SW 1271 (cell line): ENCODE results near the gene PDZD2.

Experiments used
- DNase-seq, 2 experiments: peaks; one replicate each; lab custom pipeline; 2025; lab: John Stamatoyannopoulos, UW

The PDZD2 gene

GRCh38 chr5:31867219-31867618 lies 228.3 kb downstream of the PDZD2 start:
- DNase-seq: no peak

GRCh38 chr5:31880449-31880848 lies 241.5 kb downstream of the PDZD2 start:
- no peak for DNase-seq

DNA sequence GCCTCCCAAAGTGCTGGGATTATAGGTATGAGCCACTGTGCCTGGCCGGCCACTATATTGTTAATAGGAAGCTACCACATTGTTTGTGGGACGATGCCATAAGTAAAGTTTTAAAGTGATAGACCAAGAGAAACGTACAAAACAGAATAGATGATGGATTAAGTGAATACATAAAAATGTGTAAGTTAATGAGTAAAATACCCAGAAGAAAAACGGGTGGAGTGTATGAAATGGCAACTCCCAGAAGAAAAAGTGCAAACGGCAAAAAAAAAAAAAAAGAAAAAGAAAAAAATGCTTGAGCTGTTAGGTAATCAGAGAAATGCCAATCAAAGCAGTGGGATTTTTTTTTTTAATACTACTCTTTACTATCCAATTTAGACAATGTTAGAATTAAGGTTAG lies 246.0 kb downstream of the PDZD2 start:
- DNase-seq: no peak

DNA sequence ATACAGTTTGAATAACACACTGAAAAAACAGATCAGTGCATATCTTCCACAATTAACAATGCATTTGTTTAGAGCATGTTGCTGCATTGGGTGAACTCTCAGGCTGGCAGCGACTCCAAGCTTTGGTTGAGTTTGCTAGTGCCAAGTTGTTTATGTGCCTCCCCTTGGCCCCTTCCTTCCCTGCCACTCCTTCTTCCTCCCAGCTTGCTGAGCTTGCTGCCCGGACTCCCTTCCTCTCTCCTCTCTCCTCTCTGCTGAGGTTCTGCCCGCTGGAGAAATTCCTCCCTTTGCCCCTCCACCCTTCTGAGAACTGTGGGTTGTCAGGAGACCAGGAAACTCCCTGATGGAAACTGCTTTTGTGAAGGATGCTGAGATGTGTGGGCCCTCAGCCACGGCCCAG lies 247.3 kb downstream of the PDZD2 start:
- no peak for DNase-seq

DNA sequence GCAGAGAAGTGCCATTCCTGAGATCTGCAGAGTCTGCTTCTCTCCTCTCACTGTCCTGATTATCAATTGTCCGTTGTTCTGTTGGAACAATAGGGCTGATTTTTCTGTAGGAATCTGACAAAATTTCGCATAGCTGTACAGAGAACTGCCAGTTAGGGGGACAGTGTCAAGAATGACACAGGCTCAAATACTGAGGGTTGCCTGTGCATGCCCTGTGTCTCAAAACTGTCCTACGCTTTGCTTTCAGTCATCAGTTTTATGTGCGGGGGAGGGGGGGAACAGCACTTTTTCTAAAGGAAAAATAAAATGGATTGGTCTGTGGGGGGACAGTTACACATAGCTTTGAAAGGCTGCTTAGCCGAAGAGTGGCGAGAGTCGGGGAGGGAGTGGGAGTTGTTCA lies 248.6 kb downstream of the PDZD2 start:
- no peak for DNase-seq

DNA sequence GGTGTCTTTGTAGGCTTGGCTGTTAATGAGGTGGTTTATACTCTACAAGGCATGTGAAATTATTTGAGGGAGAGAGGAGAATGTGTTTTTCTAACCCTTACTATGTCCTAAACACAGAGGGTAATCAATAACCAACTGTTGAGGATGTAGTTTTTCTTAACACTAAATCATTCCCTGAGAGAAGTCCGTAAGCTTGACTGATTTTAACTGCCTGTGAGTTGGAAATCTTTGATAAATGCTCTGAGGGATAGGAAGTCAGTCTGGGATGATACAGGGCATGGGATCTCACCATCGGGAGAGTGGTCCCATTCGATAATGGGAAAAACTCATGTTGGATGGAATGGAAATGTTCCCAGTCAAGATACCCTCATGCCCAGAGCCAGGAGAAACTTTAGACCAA lies 249.6 kb downstream of the PDZD2 start:
- no peak for DNase-seq

DNA sequence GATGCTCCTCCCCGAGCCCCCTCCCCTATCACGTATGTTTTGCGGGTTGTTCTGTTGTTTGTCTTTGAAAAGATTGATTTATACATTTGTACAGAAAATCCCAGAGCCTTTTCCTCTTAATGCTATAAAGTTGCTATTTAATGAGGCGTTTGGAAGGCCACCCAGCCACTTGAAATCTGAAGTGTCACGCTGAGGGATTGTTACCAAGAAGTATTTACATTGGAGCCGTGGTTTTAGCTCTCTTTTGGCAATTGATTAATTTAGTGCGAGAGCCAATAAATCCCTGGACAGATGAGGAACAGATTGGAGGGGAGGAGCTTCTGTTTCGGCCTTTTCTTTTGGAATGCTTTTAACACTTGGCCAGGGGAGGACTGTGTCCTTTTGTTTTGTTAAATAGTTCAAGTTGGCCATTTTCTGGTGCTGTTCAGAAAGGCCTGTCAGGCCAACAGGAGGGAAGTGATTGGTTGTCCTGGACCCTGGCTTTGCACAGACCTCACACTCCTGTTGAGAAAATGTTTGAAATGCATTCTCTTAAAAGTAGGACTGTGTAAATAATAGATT lies 250.2 kb downstream of the PDZD2 start:
- DNase-seq: no peak

DNA sequence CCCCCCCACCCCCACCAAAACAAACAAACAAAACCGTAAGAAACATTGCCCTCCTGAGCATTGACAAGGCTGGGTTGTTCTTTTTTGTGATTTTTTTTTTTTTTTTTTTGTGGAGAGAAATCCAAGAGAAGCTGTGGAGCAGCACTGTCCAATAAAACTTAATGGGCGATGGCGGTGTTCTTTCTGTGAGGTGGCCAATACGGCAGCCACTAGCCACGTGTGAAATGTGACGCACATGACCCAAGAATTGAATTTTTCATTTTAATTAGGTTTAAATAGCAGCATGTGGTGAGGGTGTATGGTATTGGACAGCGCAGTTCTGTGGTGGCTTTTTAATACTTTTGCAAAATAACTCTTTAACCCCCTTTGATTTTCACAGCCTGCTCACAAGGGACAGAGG lies 251.1 kb downstream of the PDZD2 start:
- no peak for DNase-seq

- no peak for DNase-seq
Observed at GRCh38 chr5:31894141-31894540, 255.2 kb downstream of the PDZD2 start.

- no peak for DNase-seq
Observed at GRCh38 chr5:31895199-31895820, 256.4 kb downstream of the PDZD2 start.

GRCh38 chr5:31898036-31898632 lies 259.2 kb downstream of the PDZD2 start:
- no peak for DNase-seq

DNA sequence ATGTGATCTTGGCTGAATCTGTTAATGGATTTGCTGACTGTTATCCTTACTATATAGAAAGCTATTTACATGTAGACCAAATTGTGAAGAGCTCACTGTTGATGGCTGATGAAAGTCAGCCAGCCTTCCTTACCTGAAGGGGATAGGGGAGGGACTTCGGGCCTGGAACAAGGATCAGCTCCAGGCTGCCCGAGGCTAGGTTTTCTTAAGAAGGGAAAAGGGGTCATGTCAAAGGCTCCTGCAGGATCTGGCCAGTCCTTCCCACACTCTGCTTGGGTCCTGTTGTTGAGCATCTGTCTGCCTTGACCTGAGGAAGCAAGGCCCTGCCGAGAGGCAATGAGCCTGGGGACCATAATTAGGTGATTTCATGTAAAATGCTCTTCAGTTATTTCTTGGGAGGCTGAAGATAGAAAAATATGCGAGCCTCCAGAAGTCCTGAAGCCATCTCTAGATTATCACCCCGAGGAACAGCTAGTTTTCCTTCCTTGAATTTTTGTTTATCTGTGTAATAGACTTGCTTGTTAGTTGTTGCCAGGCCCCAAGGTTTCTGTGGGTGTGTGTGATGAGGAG lies 261.4 kb downstream of the PDZD2 start:
- DNase-seq: no peak

DNA sequence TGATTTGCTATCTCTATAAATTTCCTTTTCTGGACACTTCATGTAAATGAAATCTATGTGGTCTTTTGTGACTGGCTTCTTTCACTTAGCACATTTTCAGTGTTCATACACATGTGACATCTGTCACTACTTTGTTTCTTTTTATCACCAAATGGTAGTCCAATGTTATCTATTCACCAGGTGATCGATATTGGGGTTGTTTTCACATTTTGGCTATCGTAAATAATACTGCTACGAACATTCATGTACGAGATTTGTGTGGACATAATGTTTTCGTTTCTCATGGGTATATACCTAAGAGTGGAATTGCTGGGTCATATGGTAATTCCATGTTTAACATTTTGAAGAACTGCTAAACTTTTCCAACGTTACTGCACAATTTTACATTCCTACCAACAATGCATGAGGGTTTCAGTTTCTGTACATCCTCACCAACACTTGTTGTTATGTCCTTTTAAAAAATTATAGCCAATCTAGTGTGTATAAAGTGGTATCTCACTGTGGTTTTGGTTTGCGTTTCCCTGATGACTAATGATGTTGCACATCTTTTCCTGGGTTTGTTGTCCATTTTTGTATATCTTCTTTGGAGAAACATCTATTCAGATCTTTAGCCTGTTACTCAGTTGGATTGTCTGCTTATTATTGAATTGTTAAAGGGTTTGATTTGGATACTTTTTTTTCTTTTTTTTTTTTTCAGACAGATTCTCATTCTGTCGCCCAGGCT lies 263.0 kb downstream of the PDZD2 start:
- DNase-seq: no peak

DNA sequence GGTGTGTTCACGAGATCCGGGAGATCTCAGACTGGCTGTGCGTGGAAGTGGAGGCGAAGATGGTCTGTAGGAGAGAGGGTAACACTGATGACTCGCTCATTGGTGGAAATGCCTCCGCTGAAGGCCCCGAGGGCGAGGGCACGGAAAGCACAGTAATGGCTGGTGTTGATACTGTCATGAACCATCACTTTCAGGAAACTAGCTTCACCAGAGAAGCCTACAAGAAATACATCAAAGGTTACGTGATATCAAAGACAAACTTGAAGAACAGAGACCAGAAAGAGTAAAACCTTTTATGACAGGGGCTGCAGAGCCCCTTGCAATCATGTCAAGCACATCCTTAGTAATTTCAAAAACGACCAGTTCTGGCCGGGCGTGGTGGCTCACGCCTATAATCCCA lies 269.5 kb downstream of the PDZD2 start:
- DNase-seq: no peak

DNA sequence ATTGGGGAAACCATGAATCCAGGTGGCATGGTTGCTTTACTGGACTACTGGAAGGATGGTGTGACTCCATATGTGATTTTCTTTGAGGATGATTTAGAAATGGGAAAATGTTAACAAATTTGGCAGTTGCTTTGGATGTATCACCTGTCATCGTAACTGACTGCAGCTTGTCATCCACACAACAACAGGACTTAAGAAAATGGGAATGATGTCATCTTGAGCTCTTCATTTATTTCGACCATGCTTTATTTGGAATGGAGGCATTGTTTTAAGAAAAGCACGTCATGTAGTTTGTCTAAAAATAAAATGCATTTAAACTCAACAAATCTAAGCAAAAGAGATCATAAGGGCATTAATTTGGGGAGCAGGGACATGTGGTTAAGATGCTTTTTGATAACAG lies 270.1 kb downstream of the PDZD2 start:
- no peak for DNase-seq

DNA sequence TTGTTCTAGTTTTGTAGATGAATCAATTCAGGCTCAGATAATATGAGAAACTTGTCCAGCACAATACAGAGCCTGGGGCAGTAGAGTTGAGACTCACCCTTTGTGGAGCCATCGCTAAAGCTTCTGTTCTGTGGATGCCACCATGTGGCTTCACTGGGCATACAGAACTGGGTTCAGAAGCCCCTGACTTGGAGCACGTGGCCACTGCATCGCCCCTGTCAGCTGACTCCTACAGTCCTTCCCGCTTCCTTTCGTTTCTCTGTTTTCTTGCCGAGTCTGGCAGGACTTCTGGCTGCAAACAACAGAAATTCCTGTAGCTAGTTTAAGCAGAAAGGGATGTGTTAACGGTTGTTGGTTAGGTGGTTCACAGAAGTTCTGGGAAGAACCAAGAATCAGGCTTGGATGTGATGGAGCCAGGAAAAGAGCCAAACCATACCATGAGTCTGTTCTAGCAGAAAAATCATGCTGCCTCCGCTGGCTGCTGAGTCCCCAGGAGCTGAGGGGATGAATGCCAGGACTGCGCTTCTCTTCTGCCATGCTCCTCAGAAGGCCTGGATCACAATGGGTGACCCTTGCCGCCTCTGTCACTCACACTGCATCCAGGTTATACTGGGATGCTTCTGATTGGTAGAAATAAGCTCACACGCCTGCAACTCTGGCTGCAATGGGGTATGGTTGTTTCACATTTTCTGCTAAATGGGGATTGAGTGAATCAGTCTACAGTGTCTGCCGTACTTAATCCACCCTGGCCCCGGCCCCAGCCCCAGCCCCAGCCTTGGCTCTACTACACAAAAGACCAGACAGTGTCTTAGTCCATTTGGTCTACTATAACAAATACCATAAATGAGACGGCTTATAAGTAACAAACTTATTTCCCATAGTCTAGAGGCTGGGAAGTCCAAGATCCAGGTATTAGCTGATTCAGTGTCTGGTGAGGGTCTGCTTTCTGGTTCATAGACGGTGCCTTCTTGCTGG lies 272.6 kb downstream of the PDZD2 start:
- DNase-seq: no peak

DNA sequence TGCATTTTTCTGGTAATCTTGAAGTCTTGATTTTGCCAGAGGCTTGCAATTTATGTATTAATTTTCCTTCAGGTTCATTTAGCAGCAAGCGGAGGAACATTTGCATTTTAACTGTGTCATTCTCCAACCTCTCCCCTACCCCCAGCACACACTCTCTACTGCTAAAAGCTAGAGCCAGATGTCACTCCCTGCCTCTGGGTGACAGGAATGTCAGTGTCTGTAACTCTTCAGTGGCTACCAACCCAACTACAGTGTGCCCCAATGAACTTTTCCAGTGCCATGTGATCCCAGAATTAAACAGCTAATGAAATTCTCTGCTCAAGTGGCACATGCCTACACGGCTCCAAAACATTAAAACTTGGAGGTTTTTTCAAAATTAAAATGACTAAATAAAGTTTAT lies 274.9 kb downstream of the PDZD2 start:
- DNase-seq: no peak

GRCh38 chr5:31916327-31916726 lies 277.4 kb downstream of the PDZD2 start:
- DNase-seq: no peak

DNA sequence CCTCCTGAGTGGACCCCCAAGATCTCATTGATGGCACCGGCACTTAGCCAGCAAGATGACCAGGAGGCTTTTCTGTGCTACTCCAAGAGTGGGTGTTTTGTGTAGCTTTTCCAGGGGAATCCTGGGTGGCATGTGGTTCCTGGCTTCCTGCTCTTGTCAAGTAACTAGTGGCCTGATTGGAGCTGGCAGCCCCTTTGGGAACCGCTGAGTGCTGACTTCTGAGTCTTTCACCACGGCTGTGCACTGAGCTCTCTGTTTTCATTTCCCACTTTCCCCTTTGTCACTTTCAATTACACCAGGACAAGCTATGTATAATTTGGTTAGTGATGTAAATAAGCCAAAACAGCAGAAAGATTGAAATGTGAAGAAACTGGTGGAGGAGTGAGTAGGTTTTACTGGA lies 279.8 kb downstream of the PDZD2 start:
- no peak for DNase-seq

DNA sequence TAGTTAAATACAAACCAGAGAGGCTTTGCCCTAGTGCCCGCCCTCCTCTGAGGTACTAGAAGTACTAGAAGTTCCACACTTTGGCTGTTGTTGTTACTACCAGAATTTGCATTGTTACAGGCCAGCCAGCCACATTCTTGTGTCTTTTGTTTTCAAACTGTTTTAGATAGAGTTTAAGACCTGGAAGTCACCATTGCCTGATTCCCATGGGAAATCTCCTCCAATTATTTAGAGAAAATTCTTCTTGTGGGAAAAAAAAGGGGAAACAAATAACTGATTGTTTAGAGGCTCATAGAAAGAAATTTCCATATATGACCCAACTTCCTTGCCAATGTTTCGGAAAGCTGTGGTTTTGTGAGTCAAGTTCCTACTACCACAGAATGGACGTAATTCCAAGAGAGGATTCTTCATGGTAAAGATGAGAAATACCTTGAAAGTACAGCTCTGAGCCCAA lies 282.9 kb downstream of the PDZD2 start:
- DNase-seq: no peak

DNA sequence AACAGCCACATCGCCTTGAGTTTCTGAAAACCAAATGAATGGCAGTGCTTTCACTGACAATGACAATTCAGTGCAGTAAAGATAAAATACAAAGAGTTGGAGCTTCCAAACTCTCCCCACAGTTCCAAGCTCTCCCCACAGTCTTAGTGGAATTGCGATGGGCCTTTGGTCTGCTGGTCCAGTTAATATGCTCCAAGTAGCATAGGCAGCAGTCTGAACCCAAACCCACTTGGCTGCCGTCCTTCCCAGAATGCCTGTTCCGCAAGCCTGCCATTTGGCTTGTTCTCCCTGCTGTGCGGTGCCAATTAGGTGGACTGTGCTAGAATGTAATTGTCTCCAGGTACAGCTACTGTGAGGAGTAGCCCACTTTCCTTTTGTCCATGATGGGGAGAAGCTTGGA lies 285.1 kb downstream of the PDZD2 start:
- no peak for DNase-seq

- DNase-seq: no peak
Observed at GRCh38 chr5:31931874-31932273, 292.9 kb downstream of the PDZD2 start.
